ENCODE results near the gene MKI67.

MKI67 gene

DNA sequence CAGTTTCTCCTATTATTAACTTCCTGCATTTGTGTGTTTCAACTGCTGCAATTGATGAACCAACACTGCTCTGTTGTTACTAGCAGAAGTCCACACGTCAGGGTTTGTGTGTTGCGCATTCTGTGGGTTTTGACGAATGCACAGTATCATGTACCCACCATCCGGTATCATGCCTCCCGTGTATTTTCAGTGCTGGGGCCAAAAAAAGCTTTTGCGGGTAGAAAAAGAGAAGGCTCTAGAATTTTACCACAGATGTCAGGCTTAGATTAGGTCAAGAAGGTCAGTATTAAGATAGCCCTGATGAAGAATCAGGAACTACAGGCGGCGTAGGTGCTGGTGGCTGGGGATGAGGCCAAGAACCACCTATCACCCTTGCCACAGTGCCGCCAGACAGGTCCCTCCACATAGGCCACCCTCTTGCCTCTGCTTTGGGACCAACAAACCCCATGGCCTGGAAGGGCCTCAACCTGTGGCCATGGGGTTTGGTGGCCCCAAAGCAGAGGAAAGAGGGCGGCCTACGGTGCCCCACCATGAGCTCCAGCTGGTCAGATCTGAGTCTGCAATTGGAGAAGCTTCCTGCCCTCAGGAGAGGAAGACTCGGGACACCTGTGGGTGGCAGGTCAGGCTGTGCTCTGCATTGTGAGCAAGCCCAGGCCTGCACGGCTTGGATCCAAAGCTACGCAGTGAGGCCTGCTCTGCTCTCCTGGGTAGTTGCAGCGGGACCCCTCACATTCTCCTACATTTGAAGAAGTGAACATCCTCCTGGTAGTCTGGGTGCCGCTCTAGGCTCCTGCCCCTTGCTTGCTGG lies 71.9 kb downstream of the MKI67 start:
- Histone ChIP-seq H3K4me3 (ENCODE audit: low read depth, low read length) (no peak overlapping the region), H3K9ac (no peak overlapping the region), H3K27me3 (ENCODE audit: control insufficient read depth, insufficient read depth, low read length) (no peaks in the 10 kb centered on the region), H3K9me3 (ENCODE audit: control insufficient read depth, low read length) (no peaks in the 10 kb centered on the region), H3K4me2 (ENCODE audit: low read length) (no peak overlapping the region), H3K79me2 (no peaks in the 10 kb centered on the region), H3K36me3 (ENCODE audit: control insufficient read depth, insufficient read depth, low read length) (no peaks in the 10 kb centered on the region), H3K4me1 (no peaks in the 10 kb centered on the region), H2AFZ (no peak overlapping the region), H3K27ac (no peak overlapping the region)
- TF ChIP-seq, protein P1, sequence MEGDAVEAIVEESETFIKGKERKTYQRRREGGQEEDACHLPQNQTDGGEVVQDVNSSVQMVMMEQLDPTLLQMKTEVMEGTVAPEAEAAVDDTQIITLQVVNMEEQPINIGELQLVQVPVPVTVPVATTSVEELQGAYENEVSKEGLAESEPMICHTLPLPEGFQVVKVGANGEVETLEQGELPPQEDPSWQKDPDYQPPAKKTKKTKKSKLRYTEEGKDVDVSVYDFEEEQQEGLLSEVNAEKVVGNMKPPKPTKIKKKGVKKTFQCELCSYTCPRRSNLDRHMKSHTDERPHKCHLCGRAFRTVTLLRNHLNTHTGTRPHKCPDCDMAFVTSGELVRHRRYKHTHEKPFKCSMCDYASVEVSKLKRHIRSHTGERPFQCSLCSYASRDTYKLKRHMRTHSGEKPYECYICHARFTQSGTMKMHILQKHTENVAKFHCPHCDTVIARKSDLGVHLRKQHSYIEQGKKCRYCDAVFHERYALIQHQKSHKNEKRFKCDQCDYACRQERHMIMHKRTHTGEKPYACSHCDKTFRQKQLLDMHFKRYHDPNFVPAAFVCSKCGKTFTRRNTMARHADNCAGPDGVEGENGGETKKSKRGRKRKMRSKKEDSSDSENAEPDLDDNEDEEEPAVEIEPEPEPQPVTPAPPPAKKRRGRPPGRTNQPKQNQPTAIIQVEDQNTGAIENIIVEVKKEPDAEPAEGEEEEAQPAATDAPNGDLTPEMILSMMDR (IDR thresholded peaks at IDR 0.05) = no peak

DNA sequence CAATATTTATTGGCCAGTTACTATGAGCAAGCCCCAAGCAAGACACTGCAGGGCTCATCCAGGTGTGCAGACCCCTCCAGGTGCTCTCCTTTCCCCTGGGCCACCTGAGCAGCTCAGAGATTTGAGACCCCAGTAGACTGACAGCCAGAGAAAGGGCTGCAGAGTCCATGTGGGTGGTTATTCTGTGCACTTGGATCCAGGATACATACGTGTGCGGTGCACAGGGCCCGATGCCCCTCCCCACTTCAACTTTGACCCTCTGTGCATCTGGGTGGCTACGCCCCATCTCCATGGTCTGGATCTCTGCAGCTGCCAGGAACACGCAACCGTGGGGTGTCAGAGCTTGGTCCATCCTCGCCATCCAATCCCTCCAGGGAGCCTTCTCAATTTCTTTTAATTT lies 72.9 kb downstream of the MKI67 start:
- Histone ChIP-seq H3K9me3 (ENCODE audit: control insufficient read depth, low read length) (no peaks in the 10 kb centered on the region), H3K4me2 (ENCODE audit: low read length) (no peak overlapping the region), H3K9ac (no peak overlapping the region), H3K36me3 (ENCODE audit: control insufficient read depth, insufficient read depth, low read length) (no peaks in the 10 kb centered on the region), H3K27me3 (ENCODE audit: control insufficient read depth, insufficient read depth, low read length) (no peaks in the 10 kb centered on the region), H3K4me3 (ENCODE audit: low read depth, low read length) (no peak overlapping the region), H2AFZ (no peak overlapping the region), H3K79me2 (peaks cover 5% of the 10 kb centered on the region), H3K4me1 (peaks cover 3% of the 10 kb centered on the region), H3K27ac (no peak overlapping the region)
- TF ChIP-seq, protein P1 (IDR thresholded peaks at IDR 0.05) = no peak

DNA sequence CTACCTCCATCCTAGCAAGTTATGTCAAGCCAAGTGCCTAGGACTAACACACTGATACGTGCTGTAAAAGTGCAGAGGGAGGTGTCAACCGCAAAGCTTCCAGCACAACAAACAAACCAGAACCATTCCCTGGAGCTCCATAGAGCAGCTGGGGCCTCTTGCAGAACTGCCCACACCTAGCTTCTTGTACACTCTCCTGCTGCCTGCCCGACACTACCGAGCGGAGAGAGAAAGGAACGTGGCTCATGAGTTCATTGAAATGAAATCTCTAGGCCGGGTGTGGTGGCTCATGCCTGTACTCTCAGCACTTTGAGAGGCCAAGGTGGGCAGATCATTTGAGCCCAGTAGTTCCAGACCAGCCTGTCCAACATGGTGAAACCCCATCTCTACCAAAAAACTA lies 73.5 kb downstream of the MKI67 start:
- TF ChIP-seq, protein P1 (IDR thresholded peaks at IDR 0.05) = no peak
- no peak overlapping the region for H3K9ac ChIP-seq
- H3K9me3 ChIP-seq (ENCODE audit: control insufficient read depth, low read length) = no peaks in the 10 kb centered on the region
- H3K79me2 ChIP-seq = peaks cover 6% of the 10 kb centered on the region
- H3K4me2 ChIP-seq (ENCODE audit: low read length) = no peak overlapping the region
- H3K27ac ChIP-seq = no peak overlapping the region
- H3K27me3 ChIP-seq (ENCODE audit: control insufficient read depth, insufficient read depth, low read length) = no peaks in the 10 kb centered on the region
- no peak overlapping the region for H2AFZ ChIP-seq
- H3K36me3 ChIP-seq (ENCODE audit: control insufficient read depth, insufficient read depth, low read length) = no peaks in the 10 kb centered on the region
- H3K4me3 ChIP-seq (ENCODE audit: low read depth, low read length) = no peak overlapping the region
- H3K4me1 ChIP-seq = peaks cover 4% of the 10 kb centered on the region

DNA sequence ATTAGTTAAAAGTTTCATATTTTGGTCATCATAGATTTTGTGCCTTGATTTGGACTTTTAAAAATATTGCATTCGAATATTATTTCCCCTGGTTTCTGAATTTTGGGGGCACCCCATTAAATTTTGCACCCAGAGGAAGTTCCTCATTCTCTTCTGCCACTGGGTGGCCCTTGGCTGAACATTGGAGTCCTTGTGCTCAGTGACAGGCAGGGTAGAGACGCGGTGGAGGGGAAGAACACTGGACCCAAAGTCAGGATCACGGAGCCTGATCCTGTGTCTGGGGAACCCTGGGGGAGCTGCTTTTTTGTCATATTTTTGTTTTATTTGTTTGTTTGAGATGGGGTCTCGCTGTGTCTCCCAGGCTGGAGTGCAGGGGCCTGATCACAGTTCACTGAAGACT lies 74.7 kb downstream of the MKI67 start:
- no peaks in the 10 kb centered on the region for H3K9me3 ChIP-seq (ENCODE audit: control insufficient read depth, low read length)
- H3K79me2 ChIP-seq = peaks cover 6% of the 10 kb centered on the region
- no peaks in the 10 kb centered on the region for H3K36me3 ChIP-seq (ENCODE audit: control insufficient read depth, insufficient read depth, low read length)
- no peaks in the 10 kb centered on the region for H3K27me3 ChIP-seq (ENCODE audit: control insufficient read depth, insufficient read depth, low read length)
- no peak overlapping the region for H3K4me3 ChIP-seq (ENCODE audit: low read depth, low read length)
- no peak overlapping the region for H3K9ac ChIP-seq
- peaks cover 4% of the 10 kb centered on the region for H3K4me1 ChIP-seq
- no peak overlapping the region for H3K27ac ChIP-seq
- H3K4me2 ChIP-seq (ENCODE audit: low read length) = no peak overlapping the region
- TF ChIP-seq, protein P1 (IDR thresholded peaks at IDR 0.05) = no peak
- no peak overlapping the region for H2AFZ ChIP-seq

DNA sequence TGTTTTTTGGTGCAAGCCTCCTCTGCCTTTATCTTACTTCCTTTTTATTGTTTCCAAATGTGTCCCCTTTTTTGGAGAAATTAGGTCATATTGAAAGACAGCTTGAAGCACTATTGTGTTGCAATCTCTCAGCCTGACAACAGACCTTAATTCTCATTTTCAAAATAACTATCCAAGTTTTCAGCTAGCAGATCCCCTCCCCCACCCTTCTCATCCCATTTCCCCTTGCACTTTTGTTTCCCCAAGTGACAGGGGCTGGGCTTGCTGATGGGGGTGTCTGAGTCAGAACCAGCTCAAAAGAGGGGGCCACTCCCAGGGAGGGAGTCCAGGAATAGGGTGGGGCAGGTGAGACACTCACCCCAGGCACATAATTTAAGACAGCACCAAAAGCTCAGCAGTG lies 75.3 kb downstream of the MKI67 start:
- H3K4me1 ChIP-seq = peaks cover 4% of the 10 kb centered on the region

More for the DNA sequence above, 75.3 kb downstream of the MKI67 start:
- Histone ChIP-seq H3K9me3 (ENCODE audit: control insufficient read depth, low read length) (no peaks in the 10 kb centered on the region), H3K36me3 (ENCODE audit: control insufficient read depth, insufficient read depth, low read length) (no peaks in the 10 kb centered on the region), H3K4me3 (ENCODE audit: low read depth, low read length) (no peak overlapping the region), H3K27ac (no peak overlapping the region), H3K9ac (no peak overlapping the region), H2AFZ (no peak overlapping the region), H3K79me2 (peaks cover 6% of the 10 kb centered on the region), H3K27me3 (ENCODE audit: control insufficient read depth, insufficient read depth, low read length) (no peaks in the 10 kb centered on the region), H3K4me2 (ENCODE audit: low read length) (no peak overlapping the region)
- TF ChIP-seq, protein P1 (IDR thresholded peaks at IDR 0.05) = no peak
